ENCODE measurements around the gene DACT3. TPM values are rescaled to one million over a fixed set of nuclear protein-coding genes. Genes with fewer than 3 reads are reported as not detected.
A peak's percentile ranks its signal among the peaks of the same experiment; 100 is the strongest.

Gene DACT3
- total and polyA plus RNA-seq, 2 of the 13 experiments (the other 11 are each of a cell fraction or from before 2014, with no cell fraction given): 0.04 TPM; not detected in 1

DNA sequence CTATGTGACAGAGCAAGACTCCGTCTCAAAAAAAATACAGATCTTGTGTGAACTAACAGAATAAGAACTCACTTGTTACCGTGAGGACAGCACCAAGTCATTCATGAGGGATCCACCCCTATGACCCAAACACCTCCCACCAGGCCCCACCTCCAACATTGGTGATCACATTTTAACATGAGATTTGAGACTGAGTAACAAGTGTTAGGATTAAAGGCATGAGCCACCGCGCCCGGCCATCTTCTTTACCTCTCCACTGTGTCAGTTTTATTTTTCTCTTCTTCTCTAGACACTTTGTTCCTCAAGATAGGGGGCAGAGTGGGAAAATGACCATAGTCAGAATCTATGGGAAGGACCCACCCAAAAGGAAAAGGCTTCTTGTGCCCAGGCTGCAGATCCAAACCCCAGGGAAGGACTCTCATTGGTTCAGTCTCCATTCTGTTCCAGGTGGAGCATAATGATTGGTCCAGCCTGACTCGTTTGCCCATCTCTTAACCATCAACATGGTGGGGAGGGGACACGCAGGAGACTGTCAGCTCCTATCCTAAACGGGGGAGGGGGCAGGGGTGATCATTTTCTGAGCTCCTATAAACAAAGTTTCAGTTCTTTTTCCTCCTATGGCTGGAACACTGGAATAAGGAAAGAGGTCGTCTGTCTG, 61.1 kb downstream of the DACT3 start (continued):
- TF ChIP-seq, protein P1, sequence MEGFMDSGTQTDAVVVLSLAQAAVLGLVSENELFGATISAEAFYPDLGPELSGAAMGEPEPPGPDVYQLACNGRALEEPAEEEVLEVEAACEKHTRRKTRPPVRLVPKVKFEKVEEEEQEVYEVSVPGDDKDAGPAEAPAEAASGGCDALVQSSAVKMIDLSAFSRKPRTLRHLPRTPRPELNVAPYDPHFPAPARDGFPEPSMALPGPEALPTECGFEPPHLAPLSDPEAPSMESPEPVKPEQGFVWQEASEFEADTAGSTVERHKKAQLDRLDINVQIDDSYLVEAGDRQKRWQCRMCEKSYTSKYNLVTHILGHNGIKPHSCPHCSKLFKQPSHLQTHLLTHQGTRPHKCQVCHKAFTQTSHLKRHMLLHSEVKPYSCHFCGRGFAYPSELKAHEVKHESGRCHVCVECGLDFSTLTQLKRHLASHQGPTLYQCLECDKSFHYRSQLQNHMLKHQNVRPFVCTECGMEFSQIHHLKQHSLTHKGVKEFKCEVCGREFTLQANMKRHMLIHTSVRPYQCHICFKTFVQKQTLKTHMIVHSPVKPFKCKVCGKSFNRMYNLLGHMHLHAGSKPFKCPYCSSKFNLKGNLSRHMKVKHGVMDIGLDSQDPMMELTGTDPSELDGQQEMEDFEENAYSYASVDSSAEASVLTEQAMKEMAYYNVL (CRISPR knock-in tag; IDR thresholded peaks at IDR 0.05; ENCODE audit: borderline replicate concordance): no peak
- TF ChIP-seq ZNF644 (CRISPR knock-in tag; IDR thresholded peaks at IDR 0.05; ENCODE audit: low read depth) (no peak), ZNF605 (CRISPR knock-in tag; IDR thresholded peaks at IDR 0.05) (peak; percentile 7; the same call in 1 of the 2 replicates), TOPORS (CRISPR knock-in tag; IDR thresholded peaks at IDR 0.05) (no peak), SNAI1 (CRISPR knock-in tag; IDR thresholded peaks at IDR 0.05; ENCODE audit: borderline replicate concordance) (no peak), ZNF383 (CRISPR knock-in tag; IDR thresholded peaks at IDR 0.05; ENCODE audit: borderline replicate concordance) (no peak), ZNF350 (CRISPR knock-in tag; IDR thresholded peaks at IDR 0.05; ENCODE audit: borderline replicate concordance, low read depth) (no peak), ZNF44 (CRISPR knock-in tag; IDR thresholded peaks at IDR 0.05) (0 out of 2 replicates have a peak, but pooled peaks have one; percentile 34), TFDP1 (CRISPR knock-in tag; IDR thresholded peaks at IDR 0.05; ENCODE audit: borderline replicate concordance) (no peak), MXD4 (CRISPR knock-in tag; IDR thresholded peaks at IDR 0.05) (no peak), ZNF850 (CRISPR knock-in tag; conservative IDR thresholded peaks at IDR 0.05) (no peak), KDM6A (CRISPR knock-in tag; IDR thresholded peaks at IDR 0.05; ENCODE audit: low read depth) (no peak), PTBP1 (IDR thresholded peaks at IDR 0.05; ENCODE audit: low read depth, low read length, poor library complexity, severe bottlenecking) (no peak), ZNF749 (CRISPR knock-in tag; IDR thresholded peaks at IDR 0.05; ENCODE audit: borderline replicate concordance) (0 out of 2 replicates have a peak, but pooled peaks have one; percentile 3), ZNF572 (CRISPR knock-in tag; IDR thresholded peaks at IDR 0.05) (no peak), RXRA (CRISPR knock-in tag; IDR thresholded peaks at IDR 0.05) (no peak), MBD4 (IDR thresholded peaks at IDR 0.05; ENCODE audit: borderline replicate concordance, low read length) (no peak), ZNF589 (CRISPR knock-in tag; conservative IDR thresholded peaks at IDR 0.05) (no peak), MYC (CRISPR knock-in tag; IDR thresholded peaks at IDR 0.05; ENCODE audit: borderline replicate concordance) (no peak), MIXL1 (CRISPR knock-in tag; IDR thresholded peaks at IDR 0.05) (no peak)
- TF ChIP-seq, protein P2, sequence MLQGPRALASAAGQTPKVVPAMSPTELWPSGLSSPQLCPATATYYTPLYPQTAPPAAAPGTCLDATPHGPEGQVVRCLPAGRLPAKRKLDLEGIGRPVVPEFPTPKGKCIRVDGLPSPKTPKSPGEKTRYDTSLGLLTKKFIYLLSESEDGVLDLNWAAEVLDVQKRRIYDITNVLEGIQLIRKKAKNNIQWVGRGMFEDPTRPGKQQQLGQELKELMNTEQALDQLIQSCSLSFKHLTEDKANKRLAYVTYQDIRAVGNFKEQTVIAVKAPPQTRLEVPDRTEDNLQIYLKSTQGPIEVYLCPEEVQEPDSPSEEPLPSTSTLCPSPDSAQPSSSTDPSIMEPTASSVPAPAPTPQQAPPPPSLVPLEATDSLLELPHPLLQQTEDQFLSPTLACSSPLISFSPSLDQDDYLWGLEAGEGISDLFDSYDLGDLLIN (CRISPR knock-in tag; IDR thresholded peaks at IDR 0.05; ENCODE audit: borderline replicate concordance): no peak
- TF ChIP-seq, protein P3, sequence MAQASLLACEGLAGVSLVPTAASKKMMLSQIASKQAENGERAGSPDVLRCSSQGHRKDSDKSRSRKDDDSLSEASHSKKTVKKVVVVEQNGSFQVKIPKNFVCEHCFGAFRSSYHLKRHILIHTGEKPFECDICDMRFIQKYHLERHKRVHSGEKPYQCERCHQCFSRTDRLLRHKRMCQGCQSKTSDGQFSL (CRISPR knock-in tag; IDR thresholded peaks at IDR 0.05): no peak
- TF ChIP-seq, protein P4, sequence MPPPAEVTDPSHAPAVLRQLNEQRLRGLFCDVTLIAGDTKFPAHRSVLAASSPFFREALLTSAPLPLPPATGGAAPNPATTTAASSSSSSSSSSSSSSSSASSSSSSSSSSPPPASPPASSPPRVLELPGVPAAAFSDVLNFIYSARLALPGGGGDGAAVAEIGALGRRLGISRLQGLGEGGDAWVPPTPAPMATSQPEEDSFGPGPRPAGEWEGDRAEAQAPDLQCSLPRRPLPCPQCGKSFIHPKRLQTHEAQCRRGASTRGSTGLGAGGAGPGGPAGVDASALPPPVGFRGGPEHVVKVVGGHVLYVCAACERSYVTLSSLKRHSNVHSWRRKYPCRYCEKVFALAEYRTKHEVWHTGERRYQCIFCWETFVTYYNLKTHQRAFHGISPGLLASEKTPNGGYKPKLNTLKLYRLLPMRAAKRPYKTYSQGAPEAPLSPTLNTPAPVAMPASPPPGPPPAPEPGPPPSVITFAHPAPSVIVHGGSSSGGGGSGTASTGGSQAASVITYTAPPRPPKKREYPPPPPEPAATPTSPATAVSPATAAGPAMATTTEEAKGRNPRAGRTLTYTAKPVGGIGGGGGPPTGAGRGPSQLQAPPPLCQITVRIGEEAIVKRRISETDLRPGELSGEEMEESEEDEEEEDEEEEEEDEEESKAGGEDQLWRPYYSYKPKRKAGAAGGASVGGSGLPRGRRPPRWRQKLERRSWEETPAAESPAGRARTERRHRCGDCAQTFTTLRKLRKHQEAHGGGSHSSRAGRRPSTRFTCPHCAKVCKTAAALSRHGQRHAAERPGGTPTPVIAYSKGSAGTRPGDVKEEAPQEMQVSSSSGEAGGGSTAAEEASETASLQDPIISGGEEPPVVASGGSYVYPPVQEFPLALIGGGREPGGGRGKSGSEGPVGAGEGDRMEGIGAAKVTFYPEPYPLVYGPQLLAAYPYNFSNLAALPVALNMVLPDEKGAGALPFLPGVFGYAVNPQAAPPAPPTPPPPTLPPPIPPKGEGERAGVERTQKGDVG (CRISPR knock-in tag; IDR thresholded peaks at IDR 0.05; ENCODE audit: borderline replicate concordance): peak; percentile 3; the same call in 1 of the 2 replicates

Data from HepG2 (cell line).